Type B pancreatic cell (in vitro differentiated cells): ENCODE results near the gene GIMAP8. TPM values are rescaled to one million over a fixed set of nuclear protein-coding genes. Genes with fewer than 3 reads are reported as not detected.
"Not testable (repeated sequence)": the region's sequence is repeated elsewhere in the genome, so short reads cannot be mapped to it uniquely, and the experiment has no call there.

ENCODE experiments used
- DNase-seq: peaks from one replicate; pipeline ENCODE4 v3.0.0; 2021; ENCODE audit warnings: mixed read lengths; ENCODE audit not compliant: unreplicated experiment; ENCODE audit errors: extremely low spot score
- H3K27ac Mint-ChIP-seq: 2 replicates; pipeline ENCODE4 v1.8.0; 2021; ENCODE audit warnings: mild to moderate bottlenecking, mixed read lengths
- H3K27me3 Mint-ChIP-seq: 2 replicates; pipeline ENCODE4 v1.8.0; 2021; ENCODE audit warnings: mixed read lengths
- H3K36me3 Mint-ChIP-seq: 2 replicates; pipeline ENCODE4 v1.8.0; 2021; ENCODE audit warnings: mixed read lengths
- H3K4me1 Mint-ChIP-seq: one replicate; pipeline ENCODE4 v1.8.0; 2021; ENCODE audit warnings: mixed read lengths; ENCODE audit not compliant: unreplicated experiment
- H3K4me3 Mint-ChIP-seq: 2 replicates; pipeline ENCODE4 v1.8.0; 2021; ENCODE audit warnings: mild to moderate bottlenecking, mixed read lengths
- H3K9me3 Mint-ChIP-seq: 2 replicates; pipeline ENCODE4 v1.8.0; 2021; ENCODE audit warnings: mixed read lengths
- total RNA-seq: library from RNA; stranded (reverse); gene quantifications from 2 replicates; pipeline ENCODE4 v1.2.1, GENCODE V29; 2021; ENCODE audit warnings: low replicate concordance
- TF ChIP-seq, protein P1 (sequence below): fragments of 200-600 bp; sonication (generic); conservative IDR thresholded peaks from 2 replicates; pipeline ENCODE4 v1.5.0; 2021; ENCODE audit warnings: antibody characterized with exemption, mild to moderate bottlenecking

The GIMAP8 gene
- total RNA-seq, 1 donor from 2014 or later, result not detected

DNA sequence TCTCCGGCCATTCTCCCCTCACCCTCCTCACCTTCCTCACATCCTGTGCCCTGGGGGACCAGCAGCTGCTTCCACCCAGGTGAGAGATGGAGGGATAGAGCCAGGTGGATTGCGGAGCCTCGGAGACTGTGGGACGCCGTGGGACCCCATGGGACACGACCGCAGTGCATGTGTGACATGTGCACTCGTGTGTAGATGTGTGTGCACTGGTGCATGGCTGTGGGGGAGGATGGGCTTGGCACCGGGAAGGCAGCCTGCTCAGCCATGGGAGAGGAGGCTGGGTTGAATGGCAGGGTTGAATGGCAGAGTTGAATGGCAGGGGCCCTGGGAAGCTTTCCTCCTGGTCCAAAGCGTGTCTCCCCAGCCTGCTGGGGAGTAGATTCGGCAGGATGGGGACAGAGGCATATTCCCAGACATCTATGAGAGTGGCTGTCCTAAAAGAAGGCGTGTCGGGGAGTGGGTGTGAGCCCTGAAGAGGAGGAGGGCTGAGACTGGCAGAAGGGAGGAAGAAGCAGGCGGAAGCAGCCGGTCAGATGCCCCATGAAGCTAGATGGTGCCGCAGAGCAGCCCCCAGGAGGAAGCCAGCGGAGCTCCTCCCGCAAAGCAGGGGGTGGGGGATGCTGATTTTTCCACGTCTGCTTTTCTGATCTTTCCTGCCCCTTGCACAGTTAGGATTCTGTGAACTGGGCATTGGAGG lies 815 bp downstream of the GIMAP8 start:
- TF ChIP-seq, protein P1, sequence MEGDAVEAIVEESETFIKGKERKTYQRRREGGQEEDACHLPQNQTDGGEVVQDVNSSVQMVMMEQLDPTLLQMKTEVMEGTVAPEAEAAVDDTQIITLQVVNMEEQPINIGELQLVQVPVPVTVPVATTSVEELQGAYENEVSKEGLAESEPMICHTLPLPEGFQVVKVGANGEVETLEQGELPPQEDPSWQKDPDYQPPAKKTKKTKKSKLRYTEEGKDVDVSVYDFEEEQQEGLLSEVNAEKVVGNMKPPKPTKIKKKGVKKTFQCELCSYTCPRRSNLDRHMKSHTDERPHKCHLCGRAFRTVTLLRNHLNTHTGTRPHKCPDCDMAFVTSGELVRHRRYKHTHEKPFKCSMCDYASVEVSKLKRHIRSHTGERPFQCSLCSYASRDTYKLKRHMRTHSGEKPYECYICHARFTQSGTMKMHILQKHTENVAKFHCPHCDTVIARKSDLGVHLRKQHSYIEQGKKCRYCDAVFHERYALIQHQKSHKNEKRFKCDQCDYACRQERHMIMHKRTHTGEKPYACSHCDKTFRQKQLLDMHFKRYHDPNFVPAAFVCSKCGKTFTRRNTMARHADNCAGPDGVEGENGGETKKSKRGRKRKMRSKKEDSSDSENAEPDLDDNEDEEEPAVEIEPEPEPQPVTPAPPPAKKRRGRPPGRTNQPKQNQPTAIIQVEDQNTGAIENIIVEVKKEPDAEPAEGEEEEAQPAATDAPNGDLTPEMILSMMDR, result no peak
- H3K9me3 Mint-ChIP-seq, result peaks cover 2% of the 10 kb centered on the region
- no peak overlapping the region for H3K27ac Mint-ChIP-seq
- H3K4me3 Mint-ChIP-seq, result no peak overlapping the region
- H3K27me3 Mint-ChIP-seq, result peaks cover 33% of the 10 kb centered on the region
- DNase-seq, result no peak
- H3K4me1 Mint-ChIP-seq, result peaks cover 6% of the 10 kb centered on the region
- no peaks in the 10 kb centered on the region for H3K36me3 Mint-ChIP-seq

DNA sequence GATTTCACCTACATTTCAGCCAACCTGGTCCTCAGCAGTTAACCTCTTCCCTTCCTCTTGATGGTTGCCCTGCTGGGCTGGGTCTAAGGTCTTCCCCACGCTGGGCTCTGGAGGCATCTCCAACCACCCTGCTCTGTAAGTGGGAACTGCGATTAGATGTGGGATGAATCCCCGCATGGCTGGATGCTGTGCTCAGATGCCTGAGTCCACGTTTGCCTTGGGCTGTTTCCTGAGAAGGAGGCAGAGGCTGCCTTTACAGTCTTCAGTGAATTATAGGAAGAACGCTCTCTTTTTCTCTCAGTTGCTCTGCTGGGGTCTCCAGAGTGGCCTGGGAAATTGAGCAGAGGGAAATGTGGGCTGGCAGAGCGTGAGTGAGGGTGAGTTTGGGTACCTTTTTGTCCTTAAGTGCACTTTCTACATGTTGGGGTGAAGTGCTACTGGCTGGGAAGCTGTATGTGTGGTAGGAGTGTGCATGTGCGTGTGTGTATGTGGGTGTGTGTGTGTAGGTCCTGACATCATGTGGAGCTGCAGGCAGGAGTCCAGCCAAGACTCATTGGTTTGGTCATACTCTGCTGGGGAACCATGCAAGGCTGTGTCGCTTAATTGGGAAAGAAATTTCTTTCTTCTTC lies 1.5 kb downstream of the GIMAP8 start:
- peaks cover 35% of the 10 kb centered on the region for H3K27me3 Mint-ChIP-seq

DNA sequence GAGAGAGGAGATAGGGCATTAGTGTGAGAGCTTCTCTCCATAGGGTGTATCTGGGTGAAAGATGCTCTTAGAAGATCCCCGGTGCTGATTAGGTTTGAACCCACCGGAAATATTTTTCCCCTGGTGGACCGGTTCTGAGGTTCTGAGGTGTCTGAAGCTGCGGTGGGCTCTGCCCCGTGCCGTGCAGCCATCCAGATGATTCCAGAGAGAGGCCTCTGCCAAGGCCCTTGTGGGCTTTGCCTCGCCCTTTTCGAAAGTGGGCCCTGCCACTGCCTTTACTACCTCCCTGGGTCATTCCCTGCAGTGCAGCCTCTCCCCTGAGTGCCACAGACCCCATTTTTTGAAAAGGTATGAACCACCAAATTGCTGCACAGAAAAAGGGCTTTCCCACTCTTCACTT lies 2.8 kb downstream of the GIMAP8 start:
- Mint-ChIP-seq H3K27me3 (peaks cover 35% of the 10 kb centered on the region), H3K27ac (no peak overlapping the region), H3K4me1 (peaks cover 6% of the 10 kb centered on the region), H3K36me3 (no peaks in the 10 kb centered on the region), H3K4me3 (no peak overlapping the region), H3K9me3 (peaks cover 6% of the 10 kb centered on the region)
- TF ChIP-seq, protein P1, result no peak
- no peak for DNase-seq

More for the DNA sequence above, 1.5 kb downstream of the GIMAP8 start:
- TF ChIP-seq, protein P1, result no peak
- no peak for DNase-seq
- H3K27ac Mint-ChIP-seq, result no peak overlapping the region
- H3K4me1 Mint-ChIP-seq, result peaks cover 6% of the 10 kb centered on the region
- no peak overlapping the region for H3K4me3 Mint-ChIP-seq
- no peaks in the 10 kb centered on the region for H3K36me3 Mint-ChIP-seq
- H3K9me3 Mint-ChIP-seq, result peaks cover 6% of the 10 kb centered on the region

DNA sequence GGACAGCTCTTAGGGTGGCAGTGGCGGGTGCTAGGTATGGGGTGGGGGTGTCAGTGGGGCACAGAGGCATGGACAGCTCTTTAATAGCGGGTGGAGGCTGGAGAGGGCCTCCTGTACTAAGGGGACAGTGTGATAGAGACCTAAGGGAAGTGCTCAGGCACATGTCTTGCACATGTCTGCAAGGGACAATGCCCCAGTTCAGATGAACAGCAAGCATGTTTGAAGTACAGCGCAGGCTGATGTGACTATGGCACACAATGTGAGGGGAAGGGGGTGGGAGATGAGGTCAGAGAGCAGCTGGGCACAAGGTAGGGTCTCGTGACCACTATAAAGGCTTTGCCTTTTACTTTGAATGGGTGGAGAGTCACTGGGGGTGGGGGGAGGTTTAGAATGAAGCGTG lies 3.5 kb downstream of the GIMAP8 start:
- Mint-ChIP-seq H3K4me3 (no peak overlapping the region), H3K4me1 (no peaks in the 10 kb centered on the region), H3K27ac (no peak overlapping the region), H3K36me3 (no peaks in the 10 kb centered on the region), H3K9me3 (peaks cover 6% of the 10 kb centered on the region), H3K27me3 (peaks cover 29% of the 10 kb centered on the region)
- DNase-seq, result no peak
- TF ChIP-seq, protein P1, result no peak

DNA sequence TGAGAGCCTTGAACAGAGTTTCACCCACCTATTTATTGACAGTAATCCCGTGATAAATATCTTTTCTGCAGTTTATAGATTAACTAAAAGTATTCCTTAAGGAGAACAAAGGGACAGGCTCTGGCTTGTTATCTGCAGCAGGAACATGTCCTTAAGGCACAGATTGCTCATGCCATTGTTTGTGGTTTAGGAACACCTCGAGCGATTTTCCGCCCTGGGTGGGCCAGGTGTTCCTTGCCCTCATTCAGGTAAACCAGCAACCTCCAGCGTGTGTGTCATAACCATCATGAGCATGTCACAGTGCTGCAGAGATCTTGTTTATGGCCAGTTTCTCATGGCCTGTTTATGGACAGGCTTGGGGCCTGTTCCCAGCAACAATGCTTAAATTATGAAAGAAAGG lies 6.6 kb downstream of the GIMAP8 start:
- H3K36me3 Mint-ChIP-seq, H3K4me1 Mint-ChIP-seq, DNase-seq, H3K27ac Mint-ChIP-seq, H3K4me3 Mint-ChIP-seq: not testable (repeated sequence)
- peaks cover 11% of the 10 kb centered on the region for H3K27me3 Mint-ChIP-seq
- H3K9me3 Mint-ChIP-seq, result peaks cover 15% of the 10 kb centered on the region

DNA sequence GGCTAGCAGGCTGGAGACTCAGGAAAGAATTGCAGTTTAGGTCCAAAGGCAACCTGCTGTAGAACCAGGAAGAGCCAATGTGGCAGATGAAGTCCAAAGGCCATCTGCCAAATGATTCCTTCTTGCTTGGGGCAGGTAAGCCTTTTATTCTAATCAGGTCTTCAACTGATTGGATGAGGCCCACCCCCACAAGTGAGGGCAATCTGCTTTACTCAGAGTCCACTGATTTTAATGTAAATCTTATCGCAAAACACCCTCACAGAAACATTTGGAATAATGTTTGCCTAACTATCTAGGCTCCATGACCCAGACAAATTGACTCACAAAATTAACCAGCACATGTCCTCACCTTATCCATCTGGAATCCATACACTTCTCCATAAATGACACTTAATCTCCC lies 7.8 kb downstream of the GIMAP8 start:
- no peak overlapping the region for H3K27ac Mint-ChIP-seq
- DNase-seq, result no peak
- peaks cover 16% of the 10 kb centered on the region for H3K9me3 Mint-ChIP-seq
- TF ChIP-seq, protein P1, result no peak
- no peaks in the 10 kb centered on the region for H3K4me1 Mint-ChIP-seq
- peaks cover 11% of the 10 kb centered on the region for H3K27me3 Mint-ChIP-seq
- H3K36me3 Mint-ChIP-seq, result no peaks in the 10 kb centered on the region
- H3K4me3 Mint-ChIP-seq, result no peak overlapping the region
